Gastroesophageal sphincter (tissue), 3 donors: ENCODE results near the gene NPW.

Experiments
- CTCF ChIP-seq, 4 experiments: fragments of 200-600 bp in 2 of 4; fragments of 450-650 bp in 2 of 4; sonication (generic) in 1 of 4; IDR thresholded peaks; one replicate each; pipeline ENCODE4 v1.5.1; 2017 to 2019; ENCODE audit warnings: antibody characterized with exemption in 4 of 4, mild to moderate bottlenecking in 2 of 4, moderate library complexity in 2 of 4
- EP300 ChIP-seq: sonication (generic); formaldehyde crosslinking; IDR thresholded peaks from one replicate; pipeline ENCODE4 v1.6.1; 2017; ENCODE audit warnings: antibody characterized with exemption, mild to moderate bottlenecking
- POLR2A ChIP-seq, 2 donors: fragments of 450-650 bp; IDR thresholded peaks; one replicate each; pipeline ENCODE4 v1.6.1; 2017; ENCODE audit warnings: antibody characterized with exemption in 2 of 2, mild to moderate bottlenecking in 2 of 2, moderate library complexity in 1 of 2
- POLR2AphosphoS5 ChIP-seq: sonication (generic); formaldehyde crosslinking; IDR thresholded peaks from one replicate; pipeline ENCODE4 v1.6.1; 2017; ENCODE audit warnings: antibody characterized with exemption

- TF ChIP-seq POLR2A (IDR thresholded peaks at IDR 0.05) (no peak), CTCF (IDR thresholded peaks at IDR 0.05) (no peak), EP300 (no peak), POLR2AphosphoS5 (no peak)
Measured at GRCh38 chr16:2045965-2046892, 26.6 kb downstream of the NPW start.
